Tongue (tissue), 2 donors: Measurements from ENCODE around the gene BRD3. TPM values are rescaled to one million over a fixed set of nuclear protein-coding genes. Genes with fewer than 3 reads are reported as not detected.

Source experiments
- DNase-seq: peaks from one replicate; pipeline ENCODE4 v3.0.0-alpha.2; 2015
- total RNA-seq: library from RNA; depleted of rRNA; stranded (reverse); fragments of >200 nt; gene quantifications from one replicate; pipeline ENCODE4 v1.2.3, GENCODE V29; 2014

BRD3 gene
- total RNA-seq, 1 donor from 2014 or later: 34.8 TPM

GRCh38 chr9:134010310-134011173, 57.3 kb downstream of the BRD3 start:
- DNase-seq: peak; percentile 81

- no peak for DNase-seq
Observed at GRCh38 chr9:134007571-134007970, 60.3 kb downstream of the BRD3 start.

GRCh38 chr9:134007150-134007549, 60.7 kb downstream of the BRD3 start:
- no peak for DNase-seq

- DNase-seq: no peak
Observed at GRCh38 chr9:134005381-134005780, 62.4 kb downstream of the BRD3 start.

- DNase-seq: no peak
Observed at GRCh38 chr9:134004881-134005280, 62.9 kb downstream of the BRD3 start.

- DNase-seq: no peak
Observed at GRCh38 chr9:134004131-134004873, 63.5 kb downstream of the BRD3 start.

GRCh38 chr9:134003237-134003636, 64.6 kb downstream of the BRD3 start:
- DNase-seq: no peak

GRCh38 chr9:134002796-134003195, 65.0 kb downstream of the BRD3 start:
- no peak for DNase-seq

GRCh38 chr9:133999851-134000265, 68.0 kb downstream of the BRD3 start:
- DNase-seq: peak; percentile 89

- peak; percentile 76 for DNase-seq
Observed at GRCh38 chr9:133998915-133999595, 68.8 kb downstream of the BRD3 start.

- no peak for DNase-seq
Observed at GRCh38 chr9:133997584-133997983, 70.2 kb downstream of the BRD3 start.

- DNase-seq: no peak
Observed at GRCh38 chr9:133996531-133997520, 71.0 kb downstream of the BRD3 start.

GRCh38 chr9:133995012-133995896, 72.6 kb downstream of the BRD3 start:
- DNase-seq: no peak

- peak; percentile 89 for DNase-seq
Observed at GRCh38 chr9:133994353-133995011, 73.3 kb downstream of the BRD3 start.

GRCh38 chr9:133993635-133994253, 74.1 kb downstream of the BRD3 start:
- no peak for DNase-seq

- DNase-seq: peak; percentile 93
Observed at GRCh38 chr9:133992780-133993634, 74.8 kb downstream of the BRD3 start.

- DNase-seq: peak; percentile 71
Observed at GRCh38 chr9:133991964-133992779, 75.7 kb downstream of the BRD3 start, which contains the start of gene VAV2. Gene VAV2, minus strand, starts transcription at chr9:133992324. Its CDS starts 46 bp downstream, at chr9:133992278.
